Islet precursor cell (in vitro differentiated cells): ENCODE results near the gene L3MBTL2.
"Not testable (repeated sequence)": the region's sequence is repeated elsewhere in the genome, so short reads cannot be mapped to it uniquely, and the experiment has no call there.

Experiments
- DNase-seq: peaks from one replicate; pipeline ENCODE4 v3.0.0-alpha.2; 2018

The L3MBTL2 gene

GRCh38 chr22:41242396-41243117 is 37.4 kb downstream of the L3MBTL2 start:
- no peak for DNase-seq

GRCh38 chr22:41243361-41243760 is 38.2 kb downstream of the L3MBTL2 start:
- no peak for DNase-seq

- DNase-seq, result no peak
Observed at GRCh38 chr22:41245917-41246499, 40.9 kb downstream of the L3MBTL2 start.

DNA sequence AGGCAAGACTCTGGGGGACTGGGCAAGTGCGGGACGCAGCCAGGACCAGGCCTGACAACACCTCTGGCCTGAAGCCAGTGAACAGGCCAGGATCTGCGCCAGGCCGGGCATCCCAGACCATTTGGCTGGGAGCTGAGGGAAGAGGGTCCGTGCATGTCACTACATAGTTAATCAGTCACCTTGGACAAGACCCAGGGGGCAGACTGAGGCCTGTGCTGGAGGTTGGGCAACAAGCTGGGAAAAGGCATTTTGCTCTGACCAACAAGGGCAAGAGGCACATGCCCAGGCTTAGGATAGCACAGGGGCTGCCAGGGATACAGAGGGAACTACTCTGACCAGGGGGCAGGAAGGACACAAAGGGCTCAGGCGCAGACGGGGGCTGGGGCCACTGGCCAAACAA is 42.6 kb downstream of the L3MBTL2 start:
- DNase-seq, result no peak

DNA sequence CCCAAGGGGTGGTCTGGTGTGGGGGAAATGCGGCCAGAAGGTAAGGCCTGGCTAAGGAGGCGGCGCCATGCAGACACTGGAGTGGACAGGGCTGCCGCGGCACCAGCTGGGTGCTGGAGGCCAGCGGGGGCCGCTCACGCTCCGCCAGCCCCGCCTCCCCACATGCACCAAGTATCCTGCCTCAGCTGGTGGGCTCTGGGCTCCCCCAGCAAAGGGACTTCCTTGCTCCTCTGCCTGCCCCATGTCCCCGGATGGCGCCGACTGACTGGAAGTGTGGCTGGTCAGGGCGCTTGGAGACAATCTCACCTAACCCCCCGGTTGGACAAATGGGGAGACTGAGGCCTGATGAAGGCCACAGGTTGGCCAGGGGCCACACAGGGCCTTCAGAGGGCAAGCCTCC is 43.2 kb downstream of the L3MBTL2 start:
- DNase-seq, result no peak

DNA sequence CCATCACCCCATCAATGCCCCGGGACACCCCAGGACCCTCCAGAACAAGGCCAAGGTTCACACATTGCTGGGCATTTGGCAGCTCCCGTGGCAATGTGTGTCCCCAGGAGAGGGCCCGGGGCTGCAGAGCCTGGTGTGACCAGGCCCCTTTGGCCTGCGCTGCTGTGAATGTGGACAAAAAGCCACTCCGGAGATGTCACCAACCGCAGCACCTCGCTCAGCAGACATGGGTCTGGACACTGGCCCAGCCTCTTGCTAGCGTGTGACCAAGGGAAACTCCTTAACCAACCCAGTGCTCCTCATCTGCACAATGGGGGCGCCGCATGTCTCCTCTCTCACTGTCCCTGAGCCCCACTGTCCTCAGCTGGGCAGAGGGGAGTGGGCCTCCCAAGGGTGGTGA is 43.6 kb downstream of the L3MBTL2 start:
- DNase-seq, result no peak

DNA sequence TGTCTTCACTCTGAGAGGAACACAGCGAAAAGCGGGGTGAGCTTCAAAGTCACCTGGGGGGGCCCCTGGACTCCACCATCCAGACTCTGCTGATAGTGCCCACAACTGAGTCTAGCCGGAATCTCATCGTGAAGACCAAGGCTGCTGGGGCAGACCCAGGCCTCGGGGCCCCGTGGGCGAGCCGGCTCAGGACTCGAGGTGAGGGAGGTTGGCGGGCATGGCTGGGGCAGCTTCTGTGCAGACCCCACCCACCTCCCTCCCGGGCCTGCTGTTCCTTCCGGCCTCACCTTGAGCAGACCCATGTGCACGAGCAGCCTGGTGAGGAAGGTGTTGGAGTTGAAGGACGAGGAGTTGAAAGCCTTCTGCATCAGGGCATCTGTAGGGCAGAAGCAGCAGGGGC is 44.3 kb downstream of the L3MBTL2 start:
- DNase-seq, result no peak

GRCh38 chr22:41250127-41250526 is 45.0 kb downstream of the L3MBTL2 start:
- no peak for DNase-seq

- DNase-seq, result no peak
Observed at GRCh38 chr22:41252365-41252764, 47.3 kb downstream of the L3MBTL2 start.

- DNase-seq, result no peak
Observed at GRCh38 chr22:41254230-41254629, 49.1 kb downstream of the L3MBTL2 start.

DNA sequence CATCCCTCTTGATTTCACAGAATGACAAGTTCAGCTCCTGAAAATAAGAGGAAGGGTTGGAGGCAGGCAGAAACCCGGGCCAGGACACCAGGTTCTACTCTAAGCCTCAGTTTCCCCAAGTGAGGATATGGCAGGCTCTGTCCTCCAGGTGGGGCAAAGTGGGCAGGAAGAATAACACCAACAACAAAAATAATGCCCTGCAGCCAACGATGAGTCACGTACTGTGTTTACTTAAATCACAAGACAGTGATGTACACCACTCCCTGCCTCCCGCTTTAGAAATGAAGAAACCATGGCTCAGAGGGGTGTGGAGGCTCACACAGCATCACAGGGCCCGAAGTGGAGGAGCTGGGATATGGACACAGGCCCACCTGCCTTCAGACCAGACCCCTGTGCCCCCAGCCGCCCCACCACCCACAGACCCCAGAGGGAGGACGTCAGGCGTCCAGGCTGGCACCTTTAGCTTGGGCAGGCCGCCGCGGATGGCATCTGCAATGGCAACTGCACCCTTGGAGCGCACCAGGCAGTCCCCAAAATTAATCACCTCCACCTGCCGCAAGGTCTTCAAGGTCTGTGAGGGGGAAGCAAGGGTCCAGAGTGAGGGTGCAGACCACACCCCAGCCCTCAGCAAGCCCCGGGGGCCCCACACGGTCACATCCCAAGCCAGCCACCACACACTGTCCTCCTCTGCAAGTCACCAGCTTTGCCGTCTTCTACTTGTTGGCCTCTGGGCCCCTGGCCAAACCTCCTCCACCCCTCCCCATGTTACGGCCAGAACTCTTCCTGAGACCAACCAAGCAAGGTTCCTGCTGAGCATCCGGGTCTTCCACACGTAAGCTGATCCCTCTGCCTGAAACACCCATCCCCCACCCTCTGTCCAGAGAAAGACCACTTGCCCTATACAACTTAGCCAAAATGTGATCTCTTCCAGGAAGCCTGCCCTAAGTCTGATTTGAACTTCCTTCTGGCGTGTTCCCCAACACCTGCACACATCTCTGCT is 51.4 kb downstream of the L3MBTL2 start:
- DNase-seq, result peak; percentile 54

DNA sequence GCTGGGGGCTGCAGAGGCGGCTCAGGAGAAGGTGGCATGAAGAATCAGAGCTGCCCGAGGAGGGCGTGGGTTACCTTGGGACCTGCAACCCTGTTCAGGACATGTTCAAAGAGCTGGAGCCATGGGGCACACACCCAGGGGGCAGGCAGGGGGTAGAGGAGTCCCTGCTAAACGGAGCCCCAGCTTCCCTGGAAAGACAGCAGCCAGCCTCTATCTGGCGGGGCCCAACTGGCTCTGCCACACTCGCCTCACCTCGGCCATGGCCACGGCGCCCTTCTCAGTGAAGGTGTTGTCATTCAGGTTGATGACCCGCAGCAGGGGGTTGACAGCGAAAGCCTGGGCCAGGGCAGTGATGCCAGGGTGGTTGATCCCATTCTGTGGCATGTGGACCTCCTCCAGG is 52.6 kb downstream of the L3MBTL2 start:
- DNase-seq, result peak; percentile 47

- not testable (repeated sequence) for DNase-seq
Observed at GRCh38 chr22:41259756-41260155, 54.6 kb downstream of the L3MBTL2 start.

GRCh38 chr22:41260871-41261270 is 55.8 kb downstream of the L3MBTL2 start:
- DNase-seq, result peak; percentile 43

- DNase-seq, result peak; percentile 35
Observed at GRCh38 chr22:41261541-41262249, 56.6 kb downstream of the L3MBTL2 start.

DNA sequence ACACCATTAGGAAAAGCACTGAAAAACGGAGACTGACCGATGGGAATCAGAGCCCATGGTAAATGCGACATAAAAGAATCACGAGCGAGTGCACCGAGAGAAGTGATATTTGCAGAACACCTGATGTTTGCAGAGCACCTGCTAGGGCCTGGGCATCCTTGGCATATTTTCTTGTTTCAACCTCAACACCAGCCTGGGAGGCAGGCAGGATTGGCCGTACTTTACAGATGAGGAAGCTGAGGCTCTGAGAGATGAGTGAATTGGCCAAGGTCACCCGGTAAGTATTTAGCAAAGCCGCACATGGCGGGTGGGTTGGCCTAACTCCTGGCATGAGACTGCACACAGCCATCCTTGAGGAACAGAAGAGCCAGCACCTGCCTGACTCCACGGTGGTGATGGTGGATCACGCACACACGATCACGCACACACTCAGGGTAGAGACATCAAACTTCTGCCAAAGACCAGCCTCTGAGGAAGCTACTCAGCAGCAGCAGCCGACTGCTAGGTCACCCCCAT is 57.2 kb downstream of the L3MBTL2 start:
- DNase-seq, result peak; percentile 36

- no peak for DNase-seq
Observed at GRCh38 chr22:41263704-41264103, 58.6 kb downstream of the L3MBTL2 start.

GRCh38 chr22:41264408-41264941 is 59.4 kb downstream of the L3MBTL2 start:
- DNase-seq, result no peak

DNA sequence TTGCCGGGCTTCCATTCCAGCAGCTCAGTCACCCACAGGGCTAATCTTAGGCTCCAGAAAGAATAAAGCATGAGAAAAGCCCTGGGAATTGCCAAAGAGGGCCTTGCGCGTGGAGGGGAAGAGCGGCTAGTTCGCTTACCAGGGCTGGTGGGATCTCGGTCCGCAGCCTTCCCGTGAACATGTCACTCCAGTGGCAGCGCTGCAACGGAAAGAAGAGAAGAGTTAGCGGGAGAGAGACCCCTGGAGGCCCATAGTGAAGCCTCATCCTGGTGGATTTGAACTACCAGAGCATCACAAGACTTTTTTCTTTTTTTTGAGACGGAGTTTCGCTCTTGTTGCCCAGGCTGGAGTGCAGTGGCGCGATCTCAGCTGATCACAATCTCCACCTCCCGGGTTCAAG is 62.8 kb downstream of the L3MBTL2 start:
- no peak for DNase-seq

- no peak for DNase-seq
Observed at GRCh38 chr22:41271787-41272186, 66.7 kb downstream of the L3MBTL2 start.

DNA sequence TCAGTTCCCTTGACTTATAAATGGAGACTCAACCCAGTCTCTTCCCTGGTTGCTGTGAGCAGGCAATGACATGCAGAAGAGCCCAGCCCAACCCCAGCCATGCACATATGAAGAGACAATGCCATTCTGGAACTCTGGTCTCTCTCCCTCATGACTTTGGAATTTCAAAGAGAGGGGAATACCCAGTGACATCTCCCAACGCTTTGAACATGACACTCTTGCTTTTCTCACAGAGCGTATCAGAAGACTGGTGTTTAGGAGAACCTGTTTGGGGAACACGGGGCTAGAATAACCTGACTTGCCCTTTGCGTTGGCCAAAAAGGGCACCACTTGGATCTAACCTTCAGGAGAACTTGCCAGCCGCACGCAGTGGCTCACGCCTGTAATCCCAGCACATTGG is 68.0 kb downstream of the L3MBTL2 start:
- no peak for DNase-seq

DNA sequence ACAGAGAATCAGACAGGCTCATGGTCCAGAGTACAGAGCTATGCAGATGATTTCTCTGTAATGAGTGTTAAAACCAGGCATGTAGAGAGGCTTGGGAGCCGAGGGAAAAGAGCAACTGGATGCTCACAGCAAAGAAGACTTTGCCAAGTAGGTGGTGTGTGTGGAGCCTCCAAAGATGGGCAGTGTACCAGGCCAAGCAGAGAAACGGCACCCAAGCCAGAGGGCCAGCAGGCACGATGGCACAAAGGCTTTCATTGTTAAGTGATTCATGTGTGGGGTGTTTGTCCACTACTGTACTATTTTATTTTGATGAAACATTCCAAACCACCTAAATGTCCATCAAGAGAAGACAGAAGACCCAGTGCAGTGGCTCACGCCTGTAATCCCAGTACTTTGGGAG is 69.7 kb downstream of the L3MBTL2 start:
- DNase-seq, result no peak
